GM23248 (cell line): ENCODE data around the gene LHFPL2.

ENCODE experiments used
- EZH2 ChIP-seq: fragments of 200-600 bp; sonication (generic); IDR thresholded peaks from 2 replicates; pipeline ENCODE4 v1.6.1; 2018; ENCODE audit warnings: antibody characterized with exemption, mild to moderate bottlenecking; ENCODE audit not compliant: insufficient read depth, poor library complexity, severe bottlenecking
- EZH2phosphoT487 ChIP-seq: fragments of 200-600 bp; sonication (generic); IDR thresholded peaks from 2 replicates; pipeline ENCODE4 v1.6.1; 2018; ENCODE audit warnings: antibody characterized with exemption, moderate library complexity, mild to moderate bottlenecking, low read depth; ENCODE audit not compliant: insufficient read depth

DNA sequence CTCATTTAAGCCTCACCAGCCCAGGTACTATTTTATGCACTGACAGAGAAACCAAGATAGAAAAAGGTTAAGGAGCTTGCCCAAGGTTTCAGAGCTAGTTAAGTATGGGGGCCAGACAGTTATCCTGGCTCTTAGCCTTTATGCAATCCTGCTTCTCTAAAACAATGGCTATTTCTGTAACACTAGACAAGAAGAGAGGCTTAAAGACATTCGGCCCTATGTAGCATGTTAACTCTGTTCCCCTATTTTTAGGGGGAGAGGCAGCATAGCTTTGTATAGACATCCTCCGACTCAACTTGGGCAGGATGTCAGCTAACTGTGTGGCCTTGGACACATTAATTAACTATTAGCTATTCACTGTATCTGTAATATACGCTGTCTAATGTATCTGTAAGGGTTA lies 54.6 kb downstream of the LHFPL2 start:
- TF ChIP-seq EZH2phosphoT487 (no peak), EZH2 (no peak)
